B cell (primary cell): ENCODE data around the gene SLC5A2. TPM values are rescaled to one million over a fixed set of nuclear protein-coding genes. Genes with fewer than 3 reads are reported as not detected.

ENCODE experiments used
- ATAC-seq: fragments of 200-7000 bp; cut with Tn5 transposase; one replicate; pipeline ENCODE4 v1.10.0; 2021; ENCODE audit warnings: low read depth, mild to moderate bottlenecking, moderate number of reproducible peaks, moderate library complexity
- CTCF ChIA-PET: fragments of 350-600 bp; sonication (Branson Sonifier 250); formaldehyde crosslinking; loops from one replicate; lab custom pipeline; 2021; ENCODE audit warnings: antibody characterized with exemption, inconsistent platforms; lab: Charles Lee
- POLR2A ChIA-PET: fragments of 350-600 bp; sonication (Branson Sonifier 250); formaldehyde crosslinking; loops from one replicate; lab custom pipeline; 2021; ENCODE audit warnings: antibody characterized with exemption; lab: Charles Lee
- DNase-seq: peaks from one replicate; pipeline ENCODE4 v3.0.0; 2013
- H2AFZ ChIP-seq: 2 replicates; pipeline ENCODE4 v1.6.1; 2012; ENCODE audit warnings: mild to moderate bottlenecking, low read depth, low read length; ENCODE audit not compliant: insufficient read depth, poor library complexity, severe bottlenecking
- H3K27ac ChIP-seq, 2 donors: 1 replicate in 1 of 2; 2 replicates in 1 of 2; pipeline ENCODE4 v1.5.1; 2012 to 2013; ENCODE audit warnings: low read length in 2 of 2, mild to moderate bottlenecking in 2 of 2, moderate library complexity in 1 of 2
- H3K27me3 ChIP-seq, 4 experiments: fragments of 200-600 bp in 1 of 4; sonication (generic) in 1 of 4; replicated peaks in 1 of 4; 1 replicate in 2 of 4; 2 replicates in 2 of 4; pipeline versions ENCODE4 v1.6.1 to v1.7.0; 2013 to 2016; ENCODE audit warnings: low read length in 3 of 4, mild to moderate bottlenecking in 2 of 4, mixed read lengths in 1 of 4, moderate library complexity in 1 of 4; ENCODE audit not compliant: insufficient read depth in 4 of 4, control insufficient read depth in 3 of 4; ENCODE audit errors: control extremely low read depth in 1 of 4
- H3K36me3 ChIP-seq, 2 experiments: replicated peaks in 1 of 2; 1 replicate in 1 of 2; 2 replicates in 1 of 2; pipeline versions ENCODE4 v1.6.1 to v1.7.1; 2013; ENCODE audit warnings: low read length in 1 of 2; ENCODE audit not compliant: insufficient read depth in 2 of 2, control insufficient read depth in 1 of 2; ENCODE audit errors: control extremely low read depth in 1 of 2, extremely low read depth in 1 of 2
- H3K4me1 ChIP-seq, 2 donors: fragments of 200-600 bp in 1 of 2; sonication (generic) in 1 of 2; 1 replicate in 1 of 2; 2 replicates in 1 of 2; pipeline versions ENCODE4 v1.5.1 to v1.6.1; 2013 to 2017; ENCODE audit warnings: low read length in 2 of 2; ENCODE audit not compliant: control insufficient read depth in 2 of 2, insufficient read depth in 2 of 2
- H3K4me2 ChIP-seq: replicated peaks from 2 replicates; pipeline ENCODE3; 2012; ENCODE audit warnings: mild to moderate bottlenecking, low read depth, low read length; ENCODE audit not compliant: poor library complexity, severe bottlenecking
- H3K4me3 ChIP-seq, 5 experiments: fragments of 200-600 bp in 1 of 5; sonication (generic) in 1 of 5; 1 replicate in 3 of 5; 2 replicates in 2 of 5; pipeline versions ENCODE4 v1.5.1 to v1.7.0; 2011 to 2016; ENCODE audit warnings: low read length in 4 of 5, mild to moderate bottlenecking in 4 of 5, low read depth in 2 of 5, control low read depth in 1 of 5, moderate library complexity in 1 of 5; ENCODE audit not compliant: insufficient read depth in 1 of 5; ENCODE audit errors: control extremely low read depth in 1 of 5, extremely low read depth in 1 of 5
- H3K79me2 ChIP-seq: fragments of 200-600 bp; sonication (generic); one replicate; pipeline ENCODE4 v1.6.0; 2016; ENCODE audit warnings: low read length; ENCODE audit not compliant: control insufficient read depth, insufficient read depth
- H3K9ac ChIP-seq: fragments of 200-600 bp; sonication (generic); 2 replicates; pipeline ENCODE4 v1.6.1; 2017; ENCODE audit warnings: mild to moderate bottlenecking, low read length, moderate library complexity
- H3K9me3 ChIP-seq, 3 donors: one replicate each; pipeline versions ENCODE4 v1.6.1 to v1.7.1; 2013; ENCODE audit warnings: low read length in 2 of 3; ENCODE audit not compliant: control insufficient read depth in 2 of 3, insufficient read depth in 1 of 3; ENCODE audit errors: control extremely low read depth in 1 of 3
- H4K20me1 ChIP-seq: 2 replicates; pipeline ENCODE4 v1.6.0; 2012; ENCODE audit warnings: mild to moderate bottlenecking, low read length; ENCODE audit not compliant: insufficient read depth, control insufficient read depth, poor library complexity, severe bottlenecking
- H3K27ac Mint-ChIP-seq: one replicate; pipeline ENCODE4 v1.8.0; 2021; ENCODE audit warnings: mixed read lengths
- H3K27me3 Mint-ChIP-seq: one replicate; pipeline ENCODE4 v1.8.0; 2021; ENCODE audit warnings: mixed read lengths
- H3K4me1 Mint-ChIP-seq: one replicate; pipeline ENCODE4 v1.8.0; 2021; ENCODE audit warnings: mixed read lengths
- H3K4me3 Mint-ChIP-seq: one replicate; pipeline ENCODE4 v1.8.0; 2021; ENCODE audit warnings: mixed read lengths
- H3K9me3 Mint-ChIP-seq: one replicate; pipeline ENCODE4 v1.8.0; 2022; ENCODE audit warnings: mixed read lengths; ENCODE audit not compliant: insufficient read depth
- CTCF ChIP-seq: fragments of 200-600 bp; IDR thresholded peaks from one replicate; pipeline ENCODE4 v1.8.0; 2022; ENCODE audit warnings: antibody characterized with exemption, mild to moderate bottlenecking
- EZH2 ChIP-seq: IDR thresholded peaks from 2 replicates; pipeline ENCODE4 v1.6.1; 2012; ENCODE audit warnings: borderline replicate concordance, low read depth, mild to moderate bottlenecking, moderate library complexity, low read length; ENCODE audit not compliant: insufficient read depth, poor library complexity, severe bottlenecking
- WGBS: methylation state at CpG from one replicate; pipeline ENCODE4 v1.1.5; 2013; ENCODE audit warnings: missing lambda C conversion rate; ENCODE audit not compliant: insufficient coverage; 5-methylcytosine and 5-hydroxymethylcytosine counted together
- intact Hi-C: fragments of 100-400 bp; cut with micrococcal nuclease; formaldehyde crosslinking; loops from one replicate; pipeline ENCODE4 v1.10.0; 2022
- polyA plus RNA-seq: library from polyadenylated mRNA; depleted of rRNA; stranded (reverse); fragments of >200 nt; gene quantifications from 2 replicates; pipeline ENCODE4 v1.2.3, GENCODE V29; 2012
- total RNA-seq, 2 donors: library from RNA; stranded (reverse); fragments of 120-200 nt in 1 of 2; gene quantifications; 1 replicate in 1 of 2; 2 replicates in 1 of 2; pipeline versions ENCODE4 v1.2.3 to v1.2.4, GENCODE V29; 2013 to 2022

Gene SLC5A2
- total and polyA plus RNA-seq, 2 donors (not counting 1 experiment from before 2014, with no cell fraction given) = 0.67 to 0.69 TPM

- no peaks in the 10 kb centered on the region for H3K9me3 Mint-ChIP-seq
- H3K9me3 ChIP-seq = no peaks in the 10 kb centered on the region
- ChIA-PET POLR2A (interaction anchor here (1.0 kb wide), 3 partner anchors 9 to 48 kb away, joined by 3 to 5 read pairs (median 3); partner anchors contain the start of gene ARMC5), CTCF (interaction anchor here (1.0 to 1.4 kb wide), 2 partner anchors 48 to 328 kb away, joined by 3 to 7 read pairs; partner anchors contain the start of gene FUS)
- ATAC-seq (peak; percentile 94), DNase-seq (peak; percentile 87)
- H3K4me3 Mint-ChIP-seq = peak within 1 kb of the TSS; percentile 92
- peaks cover 32 to 33% of the 10 kb centered on the region in 2 donors for H3K4me1 ChIP-seq
- peak within 1 kb of the TSS; percentile 84 for H3K9ac ChIP-seq
- intact Hi-C loops = loop anchor here (1.0 kb wide), 4 partner anchors 21 to 205 kb away; partner anchors contain the start of gene ARMC5
- under 1% methylated on average over 65 of the region's 65 CpGs for WGBS
- no peaks in the 10 kb centered on the region for H4K20me1 ChIP-seq
- peaks cover 43% of the 10 kb centered on the region for H3K4me1 Mint-ChIP-seq
- TF ChIP-seq CTCF (no peak), EZH2 (no peak)
- H3K27ac Mint-ChIP-seq = peak within 1 kb of the TSS; percentile 95
- H3K27me3 ChIP-seq = no peaks in the 10 kb centered on the region
- H3K79me2 ChIP-seq = peaks cover 18% of the 10 kb centered on the region
- peak within 1 kb of the TSS; percentile 36 to 95 (median 87) for H3K4me3 ChIP-seq
- H3K36me3 ChIP-seq = peaks cover 0 to 3% of the 10 kb centered on the region in 2 experiments
- peak within 1 kb of the TSS; percentile 85 for H2AFZ ChIP-seq
- H3K4me2 ChIP-seq = peak within 1 kb of the TSS; percentile 90
- no peaks in the 10 kb centered on the region for H3K27me3 Mint-ChIP-seq
- H3K27ac ChIP-seq = peak within 1 kb of the TSS; percentile 80 to 88
Measured at GRCh38 chr16:31507929-31508705, 25.2 kb downstream of the SLC5A2 start, which contains the start of gene RUSF1. TSS of gene RUSF1 (minus strand) at chr16:31508391. CDS start at chr16:31508373, 18 bp downstream.
